MM.1S (cell line): ENCODE measurements around the gene CIBAR2.

Source experiments
- DNase-seq: peaks from one replicate; pipeline ENCODE4 v3.0.0-alpha.2; 2015
- H2AFZ ChIP-seq: fragments of 300-600 bp; sonication (generic); 2 replicates; pipeline ENCODE4 v1.6.0; 2016; ENCODE audit warnings: antibody characterized with exemption, low read length
- H3F3A ChIP-seq: fragments of 300-600 bp; sonication (generic); 2 replicates; pipeline ENCODE4 v1.6.1; 2016; ENCODE audit warnings: mild to moderate bottlenecking, antibody characterized with exemption, low read length, moderate library complexity, mixed read lengths; ENCODE audit not compliant: insufficient read depth
- H3K27ac ChIP-seq: fragments of 300-600 bp; sonication (generic); 2 replicates; pipeline ENCODE4 v1.5.1; 2016; ENCODE audit warnings: mild to moderate bottlenecking, low read length
- H3K27me3 ChIP-seq: fragments of 300-600 bp; sonication (generic); replicated peaks from 2 replicates; pipeline ENCODE4 v1.6.0; 2016; ENCODE audit warnings: low read length; ENCODE audit not compliant: insufficient read depth
- H3K36me3 ChIP-seq: fragments of 300-600 bp; sonication (generic); replicated peaks from 2 replicates; pipeline ENCODE4 v1.6.1; 2016; ENCODE audit warnings: mild to moderate bottlenecking, low read length, mixed read lengths; ENCODE audit not compliant: insufficient read depth
- H3K4me1 ChIP-seq: fragments of 300-600 bp; sonication (generic); 2 replicates; pipeline ENCODE4 v1.6.1; 2016; ENCODE audit warnings: low read length, mixed read lengths
- H3K4me2 ChIP-seq: fragments of 300-600 bp; sonication (generic); 2 replicates; pipeline ENCODE4 v1.6.0; 2016; ENCODE audit warnings: low read depth, low read length
- H3K4me3 ChIP-seq: fragments of 300-600 bp; sonication (generic); 2 replicates; pipeline ENCODE4 v1.5.1; 2016; ENCODE audit warnings: low read length, mixed read lengths
- H3K79me2 ChIP-seq: fragments of 300-600 bp; sonication (generic); 2 replicates; pipeline ENCODE4 v1.6.1; 2016; ENCODE audit warnings: mixed run types, low read length, mixed read lengths
- H3K9ac ChIP-seq: fragments of 300-600 bp; sonication (generic); 2 replicates; pipeline ENCODE4 v1.6.1; 2016; ENCODE audit warnings: low read length, mixed read lengths
- H3K9me2 ChIP-seq: fragments of 300-600 bp; sonication (generic); replicated peaks from 2 replicates; pipeline ENCODE4 v1.6.1; 2016; ENCODE audit warnings: mild to moderate bottlenecking, low read length, mixed read lengths; ENCODE audit not compliant: insufficient read depth
- H3K9me3 ChIP-seq: fragments of 300-600 bp; sonication (generic); replicated peaks from 2 replicates; pipeline ENCODE4 v1.6.1; 2016; ENCODE audit warnings: mild to moderate bottlenecking, low read length, mixed read lengths; ENCODE audit not compliant: insufficient read depth
- H4K20me1 ChIP-seq: fragments of 300-600 bp; sonication (generic); 2 replicates; pipeline ENCODE4 v1.6.1; 2016; ENCODE audit warnings: mild to moderate bottlenecking, low read length, moderate library complexity, mixed read lengths; ENCODE audit not compliant: insufficient read depth
- EZH2 ChIP-seq: fragments of 300-600 bp; sonication (generic); optimal IDR thresholded peaks from 2 replicates; pipeline ENCODE3; 2017; ENCODE audit warnings: low read depth, mild to moderate bottlenecking, antibody characterized with exemption, low read length, mixed read lengths
- EZH2phosphoT487 ChIP-seq: fragments of 300-600 bp; sonication (generic); IDR thresholded peaks from 2 replicates; pipeline ENCODE4 v1.6.1; 2018; ENCODE audit warnings: antibody characterized with exemption, low read length
- TF ChIP-seq, protein P1 (sequence below): fragments of 300-600 bp; sonication (generic); IDR thresholded peaks from 2 replicates; pipeline ENCODE4 v1.5.1; 2016; ENCODE audit warnings: antibody characterized with exemption, low read length, mixed read lengths

CIBAR2 gene

DNA sequence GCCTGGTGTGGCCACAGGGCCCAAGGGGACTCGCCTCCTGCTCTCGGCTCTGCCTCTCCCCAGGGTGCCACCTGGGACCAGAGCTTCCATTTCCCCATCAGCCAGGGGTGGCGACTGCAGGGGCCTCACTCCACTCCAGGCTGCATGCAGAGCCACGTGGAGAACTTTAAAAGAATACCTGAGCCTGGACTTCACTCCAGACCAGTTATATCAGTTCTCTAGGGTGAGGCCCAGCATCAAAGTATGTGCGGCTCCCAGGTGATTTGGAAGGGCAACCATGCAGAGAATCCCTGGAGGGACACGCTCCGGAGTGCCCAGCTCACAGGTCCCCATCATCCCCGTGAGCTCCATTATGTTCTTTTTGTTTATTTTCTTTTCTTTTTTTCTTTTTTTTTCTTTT lies 44.8 kb downstream of the CIBAR2 start:
- H3K27me3 ChIP-seq = no peaks in the 10 kb centered on the region
- H3K4me1 ChIP-seq = no peaks in the 10 kb centered on the region
- DNase-seq = no peak
- no peak for TF ChIP-seq EZH2phosphoT487
- TF ChIP-seq, protein P1, sequence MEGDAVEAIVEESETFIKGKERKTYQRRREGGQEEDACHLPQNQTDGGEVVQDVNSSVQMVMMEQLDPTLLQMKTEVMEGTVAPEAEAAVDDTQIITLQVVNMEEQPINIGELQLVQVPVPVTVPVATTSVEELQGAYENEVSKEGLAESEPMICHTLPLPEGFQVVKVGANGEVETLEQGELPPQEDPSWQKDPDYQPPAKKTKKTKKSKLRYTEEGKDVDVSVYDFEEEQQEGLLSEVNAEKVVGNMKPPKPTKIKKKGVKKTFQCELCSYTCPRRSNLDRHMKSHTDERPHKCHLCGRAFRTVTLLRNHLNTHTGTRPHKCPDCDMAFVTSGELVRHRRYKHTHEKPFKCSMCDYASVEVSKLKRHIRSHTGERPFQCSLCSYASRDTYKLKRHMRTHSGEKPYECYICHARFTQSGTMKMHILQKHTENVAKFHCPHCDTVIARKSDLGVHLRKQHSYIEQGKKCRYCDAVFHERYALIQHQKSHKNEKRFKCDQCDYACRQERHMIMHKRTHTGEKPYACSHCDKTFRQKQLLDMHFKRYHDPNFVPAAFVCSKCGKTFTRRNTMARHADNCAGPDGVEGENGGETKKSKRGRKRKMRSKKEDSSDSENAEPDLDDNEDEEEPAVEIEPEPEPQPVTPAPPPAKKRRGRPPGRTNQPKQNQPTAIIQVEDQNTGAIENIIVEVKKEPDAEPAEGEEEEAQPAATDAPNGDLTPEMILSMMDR = no peak
- no peak for TF ChIP-seq EZH2
- no peak overlapping the region for H2AFZ ChIP-seq
- no peak overlapping the region for H3K9ac ChIP-seq
- H3K9me2 ChIP-seq = no peaks in the 10 kb centered on the region
- no peaks in the 10 kb centered on the region for H4K20me1 ChIP-seq
- H3K36me3 ChIP-seq = no peaks in the 10 kb centered on the region
- H3K4me2 ChIP-seq = no peak overlapping the region
- H3K27ac ChIP-seq = no peak overlapping the region
- H3K79me2 ChIP-seq = no peaks in the 10 kb centered on the region
- no peaks in the 10 kb centered on the region for H3F3A ChIP-seq
- H3K9me3 ChIP-seq = no peaks in the 10 kb centered on the region
- no peak overlapping the region for H3K4me3 ChIP-seq

- H3K4me2 ChIP-seq = no peak overlapping the region
- TF ChIP-seq, protein P1 = no peak
- TF ChIP-seq EZH2 (no peak), EZH2phosphoT487 (no peak)
- no peak overlapping the region for H3K9ac ChIP-seq
Measured at GRCh38 chr16:85067024-85067423, 45.2 kb downstream of the CIBAR2 start.

DNA sequence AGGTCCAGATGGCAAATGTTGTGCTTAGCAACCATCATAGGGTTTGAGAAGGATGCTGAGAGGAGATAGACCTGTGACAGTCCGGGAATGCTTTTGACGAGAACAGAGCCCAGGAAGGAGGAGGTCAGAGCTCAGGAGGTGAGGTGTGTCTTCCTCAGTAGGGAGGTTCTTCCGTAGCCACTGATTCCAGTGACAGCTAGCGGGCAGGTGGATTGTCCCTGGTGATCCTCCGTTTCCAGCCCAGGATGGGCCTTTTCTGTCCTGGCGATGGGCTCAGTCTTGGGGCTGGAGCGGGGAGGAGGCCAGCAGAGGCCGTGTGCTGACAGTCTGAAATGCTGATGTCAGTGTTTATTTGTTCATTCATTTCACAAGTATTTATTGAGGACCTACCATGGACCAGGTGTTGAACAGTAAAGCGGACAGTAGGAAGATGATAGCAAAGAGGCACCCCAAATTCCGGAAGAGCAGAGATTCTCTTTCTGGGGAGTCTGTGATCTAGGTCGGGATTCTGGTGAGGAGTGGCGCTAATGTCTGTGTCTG lies 45.9 kb downstream of the CIBAR2 start:
- no peaks in the 10 kb centered on the region for H3K9me2 ChIP-seq
- H4K20me1 ChIP-seq = no peaks in the 10 kb centered on the region
- no peaks in the 10 kb centered on the region for H3K27me3 ChIP-seq
- no peaks in the 10 kb centered on the region for H3K4me1 ChIP-seq
- H3F3A ChIP-seq = no peaks in the 10 kb centered on the region
- no peak overlapping the region for H2AFZ ChIP-seq
- no peak overlapping the region for H3K27ac ChIP-seq
- H3K9me3 ChIP-seq = no peaks in the 10 kb centered on the region
- TF ChIP-seq, protein P1 = no peak
- TF ChIP-seq EZH2 (no peak), EZH2phosphoT487 (no peak)
- H3K79me2 ChIP-seq = no peaks in the 10 kb centered on the region
- H3K9ac ChIP-seq = no peak overlapping the region
- H3K36me3 ChIP-seq = no peaks in the 10 kb centered on the region
- no peak overlapping the region for H3K4me3 ChIP-seq
- no peak for DNase-seq
- H3K4me2 ChIP-seq = no peak overlapping the region

More at GRCh38 chr16:85067024-85067423, 45.2 kb downstream of the CIBAR2 start:
- no peak overlapping the region for H3K27ac ChIP-seq
- no peak for DNase-seq
- H3K9me2 ChIP-seq = no peaks in the 10 kb centered on the region
- H3K9me3 ChIP-seq = no peaks in the 10 kb centered on the region
- no peaks in the 10 kb centered on the region for H3K79me2 ChIP-seq
- no peaks in the 10 kb centered on the region for H3K4me1 ChIP-seq
- no peaks in the 10 kb centered on the region for H3K27me3 ChIP-seq
- H3K36me3 ChIP-seq = no peaks in the 10 kb centered on the region
- H3K4me3 ChIP-seq = no peak overlapping the region
- no peak overlapping the region for H2AFZ ChIP-seq
- H3F3A ChIP-seq = no peaks in the 10 kb centered on the region
- no peaks in the 10 kb centered on the region for H4K20me1 ChIP-seq
